Activated naive CD4-positive, alpha-beta T cell treated with anti-CD3 and anti-CD28 coated beads, Interleukin-2, amount 50 U/mL, for 72 hours (primary cell): ENCODE results near the gene CHD2. TPM values are rescaled to one million over a fixed set of nuclear protein-coding genes. Genes with fewer than 3 reads are reported as not detected.

Source experiments
- total RNA-seq, 2 donors: library from RNA; stranded (reverse); gene quantifications; one replicate each; pipeline ENCODE4 v1.2.3, GENCODE V29; 2022

The CHD2 gene
- total RNA-seq, 2 donors from 2014 or later = 187 to 214 TPM

Other genes with a start within 250 kb of the CHD2 start
- 1 to 10 TPM; 3.9 to 5.3 TPM for gene FAM174B, start 244.5 kb upstream of the CHD2 start, total RNA-seq
- under 1 TPM; 0.18 to 0.32 TPM for gene RGMA, start 188.9 kb downstream of the CHD2 start, total RNA-seq